Body of pancreas (tissue), 4 donors: ENCODE measurements around the gene FAM83B.

Experiments
- CTCF ChIP-seq, 7 experiments: fragments of 450-650 bp in 4 of 7; fragments of 200-600 bp in 3 of 7; sonication (generic) in 3 of 7; IDR thresholded peaks; one replicate each; pipeline ENCODE4 v1.5.1; 2016 to 2019; ENCODE audit warnings: antibody characterized with exemption in 7 of 7
- POLR2A ChIP-seq, 3 donors: fragments of 450-650 bp; IDR thresholded peaks; one replicate each; pipeline ENCODE4 v1.6.1; 2016; ENCODE audit warnings: antibody characterized with exemption in 3 of 3, mild to moderate bottlenecking in 2 of 3

- TF ChIP-seq CTCF (IDR thresholded peaks at IDR 0.05) (no peak), POLR2A (IDR thresholded peaks at IDR 0.05) (no peak)
Observed at GRCh38 chr6:54864272-54864671, 17.7 kb downstream of the FAM83B start.
